ENCODE results near the gene ACOXL.

DNA sequence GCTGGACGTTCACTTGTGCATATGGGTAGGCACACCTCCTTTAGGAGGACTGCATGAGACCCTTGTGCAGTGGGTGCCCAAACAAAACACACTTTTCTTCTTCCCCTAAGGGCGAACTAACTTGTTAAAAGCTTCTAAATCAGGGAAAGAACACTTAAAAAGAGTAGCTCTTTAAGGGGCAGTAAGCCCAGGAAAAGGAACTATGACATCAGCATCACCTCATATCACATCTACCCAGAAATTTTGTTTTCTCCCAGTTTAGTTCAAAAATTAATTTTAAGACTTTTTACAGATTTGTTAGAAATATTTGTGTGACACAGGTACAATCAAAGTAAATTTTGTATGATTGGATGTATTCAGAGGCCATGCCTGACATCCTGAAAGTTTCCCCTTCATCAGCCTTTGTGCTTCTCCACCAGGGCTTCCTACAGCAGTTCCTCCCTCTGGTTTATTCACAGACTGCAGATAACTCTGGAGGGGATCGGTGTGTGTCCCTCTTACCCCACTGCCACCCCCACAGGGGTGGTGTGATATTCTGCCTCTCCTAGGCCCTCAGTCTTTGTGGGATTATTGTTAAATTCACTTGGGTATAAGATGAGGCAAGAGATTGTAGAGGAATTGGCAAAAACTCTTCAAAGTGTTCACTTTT is 416.0 kb downstream of the ACOXL start:
- TF ChIP-seq, protein P1, sequence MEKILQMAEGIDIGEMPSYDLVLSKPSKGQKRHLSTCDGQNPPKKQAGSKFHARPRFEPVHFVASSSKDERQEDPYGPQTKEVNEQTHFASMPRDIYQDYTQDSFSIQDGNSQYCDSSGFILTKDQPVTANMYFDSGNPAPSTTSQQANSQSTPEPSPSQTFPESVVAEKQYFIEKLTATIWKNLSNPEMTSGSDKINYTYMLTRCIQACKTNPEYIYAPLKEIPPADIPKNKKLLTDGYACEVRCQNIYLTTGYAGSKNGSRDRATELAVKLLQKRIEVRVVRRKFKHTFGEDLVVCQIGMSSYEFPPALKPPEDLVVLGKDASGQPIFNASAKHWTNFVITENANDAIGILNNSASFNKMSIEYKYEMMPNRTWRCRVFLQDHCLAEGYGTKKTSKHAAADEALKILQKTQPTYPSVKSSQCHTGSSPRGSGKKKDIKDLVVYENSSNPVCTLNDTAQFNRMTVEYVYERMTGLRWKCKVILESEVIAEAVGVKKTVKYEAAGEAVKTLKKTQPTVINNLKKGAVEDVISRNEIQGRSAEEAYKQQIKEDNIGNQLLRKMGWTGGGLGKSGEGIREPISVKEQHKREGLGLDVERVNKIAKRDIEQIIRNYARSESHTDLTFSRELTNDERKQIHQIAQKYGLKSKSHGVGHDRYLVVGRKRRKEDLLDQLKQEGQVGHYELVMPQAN (IDR thresholded peaks at IDR 0.05; ENCODE audit: borderline replicate concordance), result no peak
- TF ChIP-seq, protein P2, sequence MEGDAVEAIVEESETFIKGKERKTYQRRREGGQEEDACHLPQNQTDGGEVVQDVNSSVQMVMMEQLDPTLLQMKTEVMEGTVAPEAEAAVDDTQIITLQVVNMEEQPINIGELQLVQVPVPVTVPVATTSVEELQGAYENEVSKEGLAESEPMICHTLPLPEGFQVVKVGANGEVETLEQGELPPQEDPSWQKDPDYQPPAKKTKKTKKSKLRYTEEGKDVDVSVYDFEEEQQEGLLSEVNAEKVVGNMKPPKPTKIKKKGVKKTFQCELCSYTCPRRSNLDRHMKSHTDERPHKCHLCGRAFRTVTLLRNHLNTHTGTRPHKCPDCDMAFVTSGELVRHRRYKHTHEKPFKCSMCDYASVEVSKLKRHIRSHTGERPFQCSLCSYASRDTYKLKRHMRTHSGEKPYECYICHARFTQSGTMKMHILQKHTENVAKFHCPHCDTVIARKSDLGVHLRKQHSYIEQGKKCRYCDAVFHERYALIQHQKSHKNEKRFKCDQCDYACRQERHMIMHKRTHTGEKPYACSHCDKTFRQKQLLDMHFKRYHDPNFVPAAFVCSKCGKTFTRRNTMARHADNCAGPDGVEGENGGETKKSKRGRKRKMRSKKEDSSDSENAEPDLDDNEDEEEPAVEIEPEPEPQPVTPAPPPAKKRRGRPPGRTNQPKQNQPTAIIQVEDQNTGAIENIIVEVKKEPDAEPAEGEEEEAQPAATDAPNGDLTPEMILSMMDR (IDR thresholded peaks at IDR 0.05 in 2 of 3, conservative IDR thresholded peaks at IDR 0.05 in 1 of 3; ENCODE audit: insufficient read depth in 2 of 3, low read depth in 1 of 3, low read length in 3 of 3), result no peak
- TF ChIP-seq, protein P3, sequence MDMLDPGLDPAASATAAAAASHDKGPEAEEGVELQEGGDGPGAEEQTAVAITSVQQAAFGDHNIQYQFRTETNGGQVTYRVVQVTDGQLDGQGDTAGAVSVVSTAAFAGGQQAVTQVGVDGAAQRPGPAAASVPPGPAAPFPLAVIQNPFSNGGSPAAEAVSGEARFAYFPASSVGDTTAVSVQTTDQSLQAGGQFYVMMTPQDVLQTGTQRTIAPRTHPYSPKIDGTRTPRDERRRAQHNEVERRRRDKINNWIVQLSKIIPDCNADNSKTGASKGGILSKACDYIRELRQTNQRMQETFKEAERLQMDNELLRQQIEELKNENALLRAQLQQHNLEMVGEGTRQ (CRISPR knock-in tag; IDR thresholded peaks at IDR 0.05), result no peak
- TF ChIP-seq, protein P4, sequence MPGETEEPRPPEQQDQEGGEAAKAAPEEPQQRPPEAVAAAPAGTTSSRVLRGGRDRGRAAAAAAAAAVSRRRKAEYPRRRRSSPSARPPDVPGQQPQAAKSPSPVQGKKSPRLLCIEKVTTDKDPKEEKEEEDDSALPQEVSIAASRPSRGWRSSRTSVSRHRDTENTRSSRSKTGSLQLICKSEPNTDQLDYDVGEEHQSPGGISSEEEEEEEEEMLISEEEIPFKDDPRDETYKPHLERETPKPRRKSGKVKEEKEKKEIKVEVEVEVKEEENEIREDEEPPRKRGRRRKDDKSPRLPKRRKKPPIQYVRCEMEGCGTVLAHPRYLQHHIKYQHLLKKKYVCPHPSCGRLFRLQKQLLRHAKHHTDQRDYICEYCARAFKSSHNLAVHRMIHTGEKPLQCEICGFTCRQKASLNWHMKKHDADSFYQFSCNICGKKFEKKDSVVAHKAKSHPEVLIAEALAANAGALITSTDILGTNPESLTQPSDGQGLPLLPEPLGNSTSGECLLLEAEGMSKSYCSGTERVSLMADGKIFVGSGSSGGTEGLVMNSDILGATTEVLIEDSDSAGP (CRISPR knock-in tag; IDR thresholded peaks at IDR 0.05), result no peak
- no peak for TF ChIP-seq ZFX (CRISPR knock-in tag; IDR thresholded peaks at IDR 0.05)

Measured in K562 (cell line).